Measurements from ENCODE around the gene LRFN5.

Gene LRFN5

GRCh38 chr14:41699486-41699885, 92.8 kb downstream of the LRFN5 start:
- Histone ChIP-seq H3K79me2 (ENCODE audit: control insufficient read depth, low read length) (no peaks in the 10 kb centered on the region), H3K9me2 (replicated peaks; ENCODE audit: control insufficient read depth, low read length) (no peaks in the 10 kb centered on the region), H4K20me1 (ENCODE audit: control insufficient read depth, insufficient read depth, low read depth, low read length) (no peaks in the 10 kb centered on the region), H3K4me2 (ENCODE audit: low read length) (no peak overlapping the region), H3K27ac (ENCODE audit: low read depth, low read length) (no peak overlapping the region), H3K36me3 (ENCODE audit: control insufficient read depth, low read length) (no peaks in the 10 kb centered on the region), H3K9me3 (ENCODE audit: control insufficient read depth, insufficient read depth, low read length) (no peaks in the 10 kb centered on the region), H3F3A (ENCODE audit: control insufficient read depth, insufficient read depth) (no peaks in the 10 kb centered on the region), H3K4me3 (ENCODE audit: low read length) (no peak overlapping the region), H3K27me3 (ENCODE audit: control insufficient read depth, low read length) (no peaks in the 10 kb centered on the region), H3K4me1 (ENCODE audit: control insufficient read depth, low read length) (no peaks in the 10 kb centered on the region)
- TF ChIP-seq, protein P1, sequence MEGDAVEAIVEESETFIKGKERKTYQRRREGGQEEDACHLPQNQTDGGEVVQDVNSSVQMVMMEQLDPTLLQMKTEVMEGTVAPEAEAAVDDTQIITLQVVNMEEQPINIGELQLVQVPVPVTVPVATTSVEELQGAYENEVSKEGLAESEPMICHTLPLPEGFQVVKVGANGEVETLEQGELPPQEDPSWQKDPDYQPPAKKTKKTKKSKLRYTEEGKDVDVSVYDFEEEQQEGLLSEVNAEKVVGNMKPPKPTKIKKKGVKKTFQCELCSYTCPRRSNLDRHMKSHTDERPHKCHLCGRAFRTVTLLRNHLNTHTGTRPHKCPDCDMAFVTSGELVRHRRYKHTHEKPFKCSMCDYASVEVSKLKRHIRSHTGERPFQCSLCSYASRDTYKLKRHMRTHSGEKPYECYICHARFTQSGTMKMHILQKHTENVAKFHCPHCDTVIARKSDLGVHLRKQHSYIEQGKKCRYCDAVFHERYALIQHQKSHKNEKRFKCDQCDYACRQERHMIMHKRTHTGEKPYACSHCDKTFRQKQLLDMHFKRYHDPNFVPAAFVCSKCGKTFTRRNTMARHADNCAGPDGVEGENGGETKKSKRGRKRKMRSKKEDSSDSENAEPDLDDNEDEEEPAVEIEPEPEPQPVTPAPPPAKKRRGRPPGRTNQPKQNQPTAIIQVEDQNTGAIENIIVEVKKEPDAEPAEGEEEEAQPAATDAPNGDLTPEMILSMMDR (IDR thresholded peaks at IDR 0.05; ENCODE audit: low read depth, low read length, poor library complexity, severe bottlenecking), result no peak
- TF ChIP-seq EZH2phosphoT487 (IDR thresholded peaks at IDR 0.05; ENCODE audit: borderline replicate concordance, low read length), result no peak

- Histone ChIP-seq H3K36me3 (ENCODE audit: control insufficient read depth, low read length) (no peaks in the 10 kb centered on the region), H3K27ac (ENCODE audit: low read depth, low read length) (no peak overlapping the region), H3K79me2 (ENCODE audit: control insufficient read depth, low read length) (no peaks in the 10 kb centered on the region), H4K20me1 (ENCODE audit: control insufficient read depth, insufficient read depth, low read depth, low read length) (no peaks in the 10 kb centered on the region), H3K4me1 (ENCODE audit: control insufficient read depth, low read length) (no peaks in the 10 kb centered on the region), H3K4me3 (ENCODE audit: low read length) (no peak overlapping the region), H3K4me2 (ENCODE audit: low read length) (no peak overlapping the region), H3F3A (ENCODE audit: control insufficient read depth, insufficient read depth) (no peaks in the 10 kb centered on the region), H3K9me3 (ENCODE audit: control insufficient read depth, insufficient read depth, low read length) (no peaks in the 10 kb centered on the region), H3K9me2 (replicated peaks; ENCODE audit: control insufficient read depth, low read length) (no peaks in the 10 kb centered on the region), H3K27me3 (ENCODE audit: control insufficient read depth, low read length) (no peaks in the 10 kb centered on the region)
- TF ChIP-seq EZH2phosphoT487 (IDR thresholded peaks at IDR 0.05; ENCODE audit: borderline replicate concordance, low read length), result no peak
- TF ChIP-seq, protein P1 (IDR thresholded peaks at IDR 0.05; ENCODE audit: low read depth, low read length, poor library complexity, severe bottlenecking), result no peak
These were observed 111.9 kb downstream of the LRFN5 start for GRCh38 chr14:41718477-41719166.

DNA sequence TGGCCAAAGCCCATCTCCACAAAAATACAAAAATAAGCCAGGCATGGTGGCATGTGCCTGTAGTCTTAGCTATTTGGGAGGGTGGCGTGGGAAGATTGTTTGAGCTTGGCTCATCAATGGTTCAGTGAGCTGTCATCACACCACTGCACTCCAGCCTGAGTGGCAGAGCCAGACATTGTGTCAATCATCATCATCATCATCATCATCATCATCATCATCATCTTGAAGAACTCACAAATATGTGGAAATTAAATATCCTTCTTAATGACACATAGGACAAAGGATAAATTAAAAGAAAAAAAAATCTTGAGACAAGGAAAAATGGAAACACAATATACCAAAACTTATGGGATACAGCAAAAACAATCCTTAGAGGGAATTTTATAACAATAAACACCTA, 132.5 kb downstream of the LRFN5 start:
- Histone ChIP-seq H3K4me3 (ENCODE audit: low read length) (no peak overlapping the region), H3K4me2 (ENCODE audit: low read length) (no peak overlapping the region), H4K20me1 (ENCODE audit: control insufficient read depth, insufficient read depth, low read depth, low read length) (no peaks in the 10 kb centered on the region), H3K9me3 (ENCODE audit: control insufficient read depth, insufficient read depth, low read length) (no peaks in the 10 kb centered on the region), H3K9me2 (replicated peaks; ENCODE audit: control insufficient read depth, low read length) (no peaks in the 10 kb centered on the region), H3K79me2 (ENCODE audit: control insufficient read depth, low read length) (no peaks in the 10 kb centered on the region), H3K27ac (ENCODE audit: low read depth, low read length) (no peak overlapping the region), H3F3A (ENCODE audit: control insufficient read depth, insufficient read depth) (no peaks in the 10 kb centered on the region), H3K36me3 (ENCODE audit: control insufficient read depth, low read length) (no peaks in the 10 kb centered on the region), H3K4me1 (ENCODE audit: control insufficient read depth, low read length) (no peaks in the 10 kb centered on the region), H3K27me3 (ENCODE audit: control insufficient read depth, low read length) (no peaks in the 10 kb centered on the region)
- TF ChIP-seq EZH2phosphoT487 (IDR thresholded peaks at IDR 0.05; ENCODE audit: borderline replicate concordance, low read length), result no peak
- TF ChIP-seq, protein P1 (IDR thresholded peaks at IDR 0.05; ENCODE audit: low read depth, low read length, poor library complexity, severe bottlenecking), result no peak
